GM18526 (cell line): ENCODE measurements around the gene YPEL2.

Experiments
- POLR2A ChIP-seq: IDR thresholded peaks from 3 replicates; pipeline ENCODE4 v1.6.1; 2011; ENCODE audit not compliant: insufficient read length; ENCODE audit errors: extremely low read depth

The YPEL2 gene

GRCh38 chr17:59424331-59424730 is 92.9 kb downstream of the YPEL2 start:
- TF ChIP-seq POLR2A, result no peak

- no peak for TF ChIP-seq POLR2A
These were observed 93.9 kb downstream of the YPEL2 start for GRCh38 chr17:59425085-59425931.

- TF ChIP-seq POLR2A, result no peak
These were observed 94.6 kb downstream of the YPEL2 start for GRCh38 chr17:59426031-59426430.

DNA sequence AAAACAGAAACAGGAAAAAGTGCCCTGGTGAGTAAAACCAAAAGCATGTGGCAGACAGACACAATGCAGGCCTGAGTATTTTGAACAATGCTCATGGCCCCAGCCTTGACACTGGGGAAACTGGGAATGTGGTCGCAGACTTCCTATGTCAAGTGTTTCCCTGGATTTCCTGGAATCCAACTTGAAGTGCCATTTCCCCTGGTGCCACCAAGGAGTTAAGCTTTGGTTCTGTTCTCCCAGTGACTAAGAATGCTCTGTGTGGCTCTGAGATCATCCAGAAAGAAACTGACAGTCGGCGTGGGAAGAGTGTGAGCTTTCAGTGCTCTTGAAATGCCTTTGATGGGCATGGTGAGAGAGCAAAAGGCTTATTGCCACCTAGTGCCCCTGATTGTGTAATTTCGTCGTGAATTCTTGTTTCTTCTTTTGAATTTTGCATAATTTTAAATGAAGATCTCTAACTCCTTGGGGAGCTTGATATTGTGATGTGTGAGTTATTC is 96.0 kb downstream of the YPEL2 start:
- no peak for TF ChIP-seq POLR2A

DNA sequence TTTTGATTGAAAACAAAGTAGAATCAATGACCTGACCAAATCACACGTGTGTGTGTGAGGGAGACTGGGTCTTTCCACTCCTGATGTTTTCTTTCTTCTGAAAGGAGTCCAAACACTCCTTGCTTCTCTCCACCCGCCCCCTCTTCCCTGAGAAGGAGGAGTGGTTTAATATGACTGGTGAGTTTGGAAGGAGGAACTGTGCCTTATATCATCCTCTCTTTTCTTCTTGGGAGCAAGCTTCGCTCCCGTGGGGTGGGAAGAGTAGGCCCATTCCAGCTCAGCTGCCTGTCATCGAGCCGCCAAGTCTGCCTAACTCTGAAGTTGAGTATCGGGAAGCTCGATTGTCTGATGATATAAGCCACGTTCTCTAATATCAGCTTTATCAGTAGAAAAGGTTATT is 96.5 kb downstream of the YPEL2 start:
- no peak for TF ChIP-seq POLR2A

- no peak for TF ChIP-seq POLR2A
These were observed 97.5 kb downstream of the YPEL2 start for GRCh38 chr17:59428916-59429485.

DNA sequence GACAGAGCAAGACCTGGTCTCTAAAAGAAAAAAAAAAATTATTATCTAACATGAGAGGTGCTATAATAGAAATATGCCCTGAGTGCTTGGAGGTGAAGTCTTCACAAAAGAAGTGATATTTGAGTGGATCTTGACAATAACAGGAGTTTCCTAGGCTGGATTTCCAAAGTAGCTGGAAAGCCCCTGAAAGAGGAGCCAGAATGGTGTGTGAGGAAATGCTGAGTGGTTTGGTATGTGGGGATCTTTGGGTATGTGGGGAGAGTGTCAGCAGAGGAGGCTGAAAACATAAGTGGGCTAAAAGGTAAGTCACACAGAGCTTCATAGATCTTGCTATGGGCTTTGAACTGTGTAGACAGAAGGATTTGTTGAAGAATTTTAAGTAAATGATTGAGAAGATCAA is 100.1 kb downstream of the YPEL2 start:
- no peak for TF ChIP-seq POLR2A

GRCh38 chr17:59432657-59433056 is 101.2 kb downstream of the YPEL2 start:
- TF ChIP-seq POLR2A, result no peak

DNA sequence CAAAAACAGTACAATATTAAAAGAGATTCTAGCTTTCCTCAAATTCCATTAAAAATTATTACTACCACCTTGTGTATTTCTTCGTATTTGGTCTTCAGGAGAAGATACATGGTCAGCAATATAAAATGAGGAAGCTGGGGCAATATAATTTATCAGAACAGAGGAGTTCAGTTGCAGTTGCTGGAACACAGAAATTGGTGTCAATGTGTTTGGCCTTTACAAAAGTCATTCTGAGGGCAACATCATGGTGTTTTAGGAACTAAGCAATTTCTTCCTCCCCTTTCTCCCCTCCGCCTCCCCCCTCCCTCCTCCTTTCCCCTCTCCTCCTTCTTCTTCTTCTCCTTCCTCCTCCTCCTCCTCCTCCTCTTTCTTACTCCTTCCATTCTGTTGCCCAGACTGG is 102.1 kb downstream of the YPEL2 start:
- TF ChIP-seq POLR2A, result no peak

- no peak for TF ChIP-seq POLR2A
These were observed 103.0 kb downstream of the YPEL2 start for GRCh38 chr17:59434429-59434828.

- no peak for TF ChIP-seq POLR2A
These were observed 103.8 kb downstream of the YPEL2 start for GRCh38 chr17:59435238-59435637.

GRCh38 chr17:59436900-59437299 is 105.4 kb downstream of the YPEL2 start:
- no peak for TF ChIP-seq POLR2A

DNA sequence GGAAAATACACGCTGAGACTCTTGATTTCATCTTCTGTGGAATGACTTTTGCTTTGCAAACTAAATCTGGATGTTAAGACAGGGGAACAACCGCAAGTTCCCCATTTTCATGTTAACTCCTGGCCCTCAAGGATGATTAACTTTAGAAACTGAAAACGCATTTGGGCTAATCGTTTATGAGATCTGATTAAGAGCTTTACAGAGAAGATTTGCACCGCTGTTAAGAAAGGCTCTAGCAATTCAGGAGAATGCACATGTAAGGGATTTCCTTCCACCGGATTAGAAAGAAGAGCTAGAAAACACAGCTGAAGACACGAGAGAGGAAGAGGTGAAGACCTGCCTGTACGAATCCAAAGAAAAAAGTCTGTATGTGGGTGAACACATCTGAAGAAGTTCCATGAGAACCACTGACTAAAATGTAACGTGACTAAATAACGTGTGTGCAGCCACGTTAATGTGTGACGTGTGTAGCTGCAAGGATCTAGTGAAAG is 106.4 kb downstream of the YPEL2 start:
- no peak for TF ChIP-seq POLR2A

GRCh38 chr17:59439262-59439661 is 107.8 kb downstream of the YPEL2 start:
- no peak for TF ChIP-seq POLR2A

DNA sequence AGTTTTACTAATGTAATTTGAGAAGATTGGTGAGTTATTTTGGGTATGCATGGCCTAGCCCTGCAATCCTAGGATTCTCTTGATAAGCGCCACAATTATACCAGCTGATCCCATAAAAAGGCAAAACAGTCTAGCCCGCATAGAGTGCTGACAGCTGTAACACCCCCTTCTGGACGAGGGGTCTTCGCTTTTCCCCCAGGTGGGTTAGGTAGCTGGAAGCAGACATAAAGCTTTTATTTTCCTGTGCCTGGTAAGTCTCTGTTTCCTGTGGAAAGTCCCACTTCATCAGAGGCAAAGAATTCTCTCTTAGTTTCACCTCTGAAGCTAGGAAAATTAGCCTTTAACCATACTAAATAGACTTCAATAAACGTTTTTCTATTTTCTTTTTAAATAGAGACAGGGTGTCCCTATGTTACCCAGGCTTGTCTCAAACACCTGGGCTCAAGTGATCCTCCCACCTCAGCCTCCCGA is 108.3 kb downstream of the YPEL2 start:
- no peak for TF ChIP-seq POLR2A

GRCh38 chr17:59440757-59441463 is 109.5 kb downstream of the YPEL2 start:
- no peak for TF ChIP-seq POLR2A
